ENCODE data around the gene RASGRF2. TPM values are rescaled to one million over a fixed set of nuclear protein-coding genes. Genes with fewer than 3 reads are reported as not detected.

Gene RASGRF2
- total and polyA plus RNA-seq, 9 of the 15 experiments (the other 6 are each of a cell fraction or from before 2014, with no cell fraction given) = 0.01 to 0.22 (median 0.08) TPM; not detected in 2

DNA sequence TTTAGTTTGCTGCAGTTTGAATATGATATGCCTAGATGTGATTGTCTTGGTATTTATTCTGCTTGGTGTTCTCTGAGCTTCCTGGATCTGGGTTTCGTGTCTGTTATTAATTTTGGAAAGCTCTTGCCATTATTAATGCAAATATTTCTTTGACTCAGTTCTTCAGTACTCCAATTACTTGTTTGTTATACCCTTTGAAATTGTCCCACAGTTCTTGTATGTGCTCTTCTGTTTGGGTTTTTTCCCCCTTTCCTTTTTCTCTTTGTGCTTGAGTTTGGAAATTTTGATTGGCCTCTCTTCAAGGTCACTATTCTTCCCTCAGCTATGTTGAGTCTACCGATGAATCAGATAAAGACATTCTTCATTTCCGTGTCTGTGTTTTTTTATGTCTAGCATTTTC lies 176.4 kb downstream of the RASGRF2 start:
- no peak overlapping the region for H3K9ac ChIP-seq (ENCODE audit: insufficient read depth in 1 of 2, low read depth in 2 of 2, low read length in 2 of 2)

DNA sequence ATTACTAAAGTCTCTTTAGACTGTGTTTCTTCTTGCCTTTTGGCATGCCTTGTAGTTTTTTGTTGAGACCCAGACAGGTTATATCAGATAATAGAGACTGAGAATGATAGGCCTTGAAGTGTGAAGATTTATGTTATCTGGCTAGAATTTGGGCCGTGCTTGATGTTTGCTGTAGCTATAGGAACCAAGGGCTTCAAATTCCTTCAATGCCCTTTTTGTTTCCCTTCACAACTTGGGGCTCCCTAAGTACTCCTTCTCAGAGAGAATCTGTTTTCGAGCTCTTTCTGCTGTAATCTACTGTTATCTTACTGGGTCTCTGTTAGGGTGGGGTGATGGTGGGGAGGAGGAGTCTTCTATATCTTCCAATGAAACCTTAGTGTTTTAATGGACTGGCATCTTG lies 177.7 kb downstream of the RASGRF2 start:
- H2AFZ ChIP-seq (ENCODE audit: low read depth, low read length) = no peak overlapping the region
- intact Hi-C loops (cut with micrococcal nuclease) (no loop called here), in situ Hi-C loops (cut with MboI) (no loop called here)
- ATAC-seq (no peak), FAIRE-seq (no peak), DNase-seq (ENCODE audit: extremely low read depth in 1 of 4, low spot score in 3 of 4) (no peak)
- no TSS peak for BruUV-seq (replicated peaks)
- CTCF ChIA-PET (ENCODE audit: low intra/inter-chr PET ratio) = no interaction called here
- H4K20me1 ChIP-seq (replicated peaks; ENCODE audit: control insufficient read depth, insufficient read depth, low read length) = no peaks in the 10 kb centered on the region
- H3K27ac ChIP-seq (ENCODE audit: extremely low read depth, low read depth, low read length) = no peak overlapping the region
- TF ChIP-seq, protein P1, sequence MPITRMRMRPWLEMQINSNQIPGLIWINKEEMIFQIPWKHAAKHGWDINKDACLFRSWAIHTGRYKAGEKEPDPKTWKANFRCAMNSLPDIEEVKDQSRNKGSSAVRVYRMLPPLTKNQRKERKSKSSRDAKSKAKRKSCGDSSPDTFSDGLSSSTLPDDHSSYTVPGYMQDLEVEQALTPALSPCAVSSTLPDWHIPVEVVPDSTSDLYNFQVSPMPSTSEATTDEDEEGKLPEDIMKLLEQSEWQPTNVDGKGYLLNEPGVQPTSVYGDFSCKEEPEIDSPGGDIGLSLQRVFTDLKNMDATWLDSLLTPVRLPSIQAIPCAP (CRISPR knock-in tag; IDR thresholded peaks at IDR 0.05; ENCODE audit: borderline replicate concordance) = no peak
- TF ChIP-seq, protein P2, sequence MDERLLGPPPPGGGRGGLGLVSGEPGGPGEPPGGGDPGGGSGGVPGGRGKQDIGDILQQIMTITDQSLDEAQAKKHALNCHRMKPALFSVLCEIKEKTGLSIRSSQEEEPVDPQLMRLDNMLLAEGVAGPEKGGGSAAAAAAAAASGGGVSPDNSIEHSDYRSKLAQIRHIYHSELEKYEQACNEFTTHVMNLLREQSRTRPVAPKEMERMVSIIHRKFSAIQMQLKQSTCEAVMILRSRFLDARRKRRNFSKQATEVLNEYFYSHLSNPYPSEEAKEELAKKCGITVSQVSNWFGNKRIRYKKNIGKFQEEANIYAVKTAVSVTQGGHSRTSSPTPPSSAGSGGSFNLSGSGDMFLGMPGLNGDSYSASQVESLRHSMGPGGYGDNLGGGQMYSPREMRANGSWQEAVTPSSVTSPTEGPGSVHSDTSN (CRISPR knock-in tag; IDR thresholded peaks at IDR 0.05; ENCODE audit: low read depth) = no peak
- TF ChIP-seq, protein P2 (tag; conservative IDR thresholded peaks at IDR 0.05; ENCODE audit: low read depth) = 0 out of 2 replicates have a peak, but pooled peaks have one; percentile 8
- H3K4me2 ChIP-seq (ENCODE audit: insufficient read depth, low read length) = no peak overlapping the region
- POLR2A ChIA-PET = interaction anchor here (0.6 to 0.7 kb wide), 2 partner anchors 94 to 100 kb away, joined by 3 read pairs; no protein-coding TSS in a partner anchor
- H3K79me2 ChIP-seq (ENCODE audit: control insufficient read depth, insufficient read depth, low read length) = no peaks in the 10 kb centered on the region
- no peaks in the 10 kb centered on the region for H3K36me3 ChIP-seq (ENCODE audit: control insufficient read depth, insufficient read depth, low read length)
- H3K9me1 ChIP-seq (ENCODE audit: control insufficient read depth, insufficient read depth, low read length) = no peaks in the 10 kb centered on the region
- H3K9me3 ChIP-seq (replicated peaks; ENCODE audit: control insufficient read depth, insufficient read depth, low read depth, low read length) = no peaks in the 10 kb centered on the region
- peaks cover 2 to 9% of the 10 kb centered on the region in 2 experiments; a peak in 1 of 5 replicates for H3K27me3 ChIP-seq (ENCODE audit: control insufficient read depth in 2 of 2, insufficient read depth in 2 of 2, low read length in 2 of 2)
- WGBS (ENCODE audit: insufficient coverage, low coverage, missing lambda C conversion rate) = 0% methylated on average over 2 of the region's 2 CpGs
- H3K4me1 ChIP-seq (replicated peaks in 1 of 2; ENCODE audit: control insufficient read depth in 2 of 2, insufficient read depth in 2 of 2, low read length in 2 of 2) = no peaks in the 10 kb centered on the region
- no peak overlapping the region for H3K9ac ChIP-seq (ENCODE audit: insufficient read depth in 1 of 2, low read depth in 2 of 2, low read length in 2 of 2)
- no peak overlapping the region for H3K4me3 ChIP-seq

More for the DNA sequence above, 176.4 kb downstream of the RASGRF2 start:
- FAIRE-seq (no peak), DNase-seq (ENCODE audit: extremely low read depth in 1 of 4, low spot score in 3 of 4) (no peak), ATAC-seq (no peak)
- Histone ChIP-seq H3K36me3 (ENCODE audit: control insufficient read depth, insufficient read depth, low read length) (no peaks in the 10 kb centered on the region), H3K4me3 (no peak overlapping the region), H3K9me1 (ENCODE audit: control insufficient read depth, insufficient read depth, low read length) (no peaks in the 10 kb centered on the region), H3K79me2 (ENCODE audit: control insufficient read depth, insufficient read depth, low read length) (no peaks in the 10 kb centered on the region), H3K9me3 (replicated peaks; ENCODE audit: control insufficient read depth, insufficient read depth, low read depth, low read length) (no peaks in the 10 kb centered on the region), H2AFZ (ENCODE audit: low read depth, low read length) (no peak overlapping the region), H4K20me1 (replicated peaks; ENCODE audit: control insufficient read depth, insufficient read depth, low read length) (no peaks in the 10 kb centered on the region), H3K27me3 (ENCODE audit: control insufficient read depth in 2 of 2, insufficient read depth in 2 of 2, low read length in 2 of 2) (peaks cover 2 to 9% of the 10 kb centered on the region in 2 experiments; a peak in 1 of 5 replicates), H3K4me1 (replicated peaks in 1 of 2; ENCODE audit: control insufficient read depth in 2 of 2, insufficient read depth in 2 of 2, low read length in 2 of 2) (no peaks in the 10 kb centered on the region), H3K27ac (ENCODE audit: extremely low read depth, low read depth, low read length) (no peak overlapping the region), H3K4me2 (ENCODE audit: insufficient read depth, low read length) (no peak overlapping the region)
- BruUV-seq (replicated peaks) = no TSS peak
- in situ Hi-C loops (cut with MboI) (no loop called here), intact Hi-C loops (cut with micrococcal nuclease) (no loop called here)
- POLR2A ChIA-PET = no interaction called here
- 0% methylated on average over 3 of the region's 3 CpGs for WGBS (ENCODE audit: insufficient coverage, low coverage, missing lambda C conversion rate)
- CTCF ChIA-PET (ENCODE audit: low intra/inter-chr PET ratio) = no interaction called here
- TF ChIP-seq, protein P3, sequence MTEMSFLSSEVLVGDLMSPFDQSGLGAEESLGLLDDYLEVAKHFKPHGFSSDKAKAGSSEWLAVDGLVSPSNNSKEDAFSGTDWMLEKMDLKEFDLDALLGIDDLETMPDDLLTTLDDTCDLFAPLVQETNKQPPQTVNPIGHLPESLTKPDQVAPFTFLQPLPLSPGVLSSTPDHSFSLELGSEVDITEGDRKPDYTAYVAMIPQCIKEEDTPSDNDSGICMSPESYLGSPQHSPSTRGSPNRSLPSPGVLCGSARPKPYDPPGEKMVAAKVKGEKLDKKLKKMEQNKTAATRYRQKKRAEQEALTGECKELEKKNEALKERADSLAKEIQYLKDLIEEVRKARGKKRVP (CRISPR knock-in tag; IDR thresholded peaks at IDR 0.05) = no peak

All from K562 (cell line).